Type B pancreatic cell (in vitro differentiated cells): Measurements from ENCODE around the gene LONRF2. TPM values are rescaled to one million over a fixed set of nuclear protein-coding genes. Genes with fewer than 3 reads are reported as not detected.

ENCODE experiments used
- DNase-seq: peaks from one replicate; pipeline ENCODE4 v3.0.0; 2021; ENCODE audit warnings: mixed read lengths; ENCODE audit not compliant: unreplicated experiment; ENCODE audit errors: extremely low spot score
- H3K27ac Mint-ChIP-seq: 2 replicates; pipeline ENCODE4 v1.8.0; 2021; ENCODE audit warnings: mild to moderate bottlenecking, mixed read lengths
- H3K27me3 Mint-ChIP-seq: 2 replicates; pipeline ENCODE4 v1.8.0; 2021; ENCODE audit warnings: mixed read lengths
- H3K36me3 Mint-ChIP-seq: 2 replicates; pipeline ENCODE4 v1.8.0; 2021; ENCODE audit warnings: mixed read lengths
- H3K4me1 Mint-ChIP-seq: one replicate; pipeline ENCODE4 v1.8.0; 2021; ENCODE audit warnings: mixed read lengths; ENCODE audit not compliant: unreplicated experiment
- H3K4me3 Mint-ChIP-seq: 2 replicates; pipeline ENCODE4 v1.8.0; 2021; ENCODE audit warnings: mild to moderate bottlenecking, mixed read lengths
- H3K9me3 Mint-ChIP-seq: 2 replicates; pipeline ENCODE4 v1.8.0; 2021; ENCODE audit warnings: mixed read lengths
- CTCF ChIP-seq: fragments of 200-600 bp; sonication (generic); conservative IDR thresholded peaks from 2 replicates; pipeline ENCODE4 v1.5.0; 2021; ENCODE audit warnings: antibody characterized with exemption, mild to moderate bottlenecking
- total RNA-seq: library from RNA; stranded (reverse); gene quantifications from 2 replicates; pipeline ENCODE4 v1.2.1, GENCODE V29; 2021; ENCODE audit warnings: low replicate concordance

The LONRF2 gene
- total RNA-seq, 1 donor from 2014 or later, result 8.9 TPM

- Mint-ChIP-seq H3K4me3 (no peak overlapping the region), H3K36me3 (peaks cover 1% of the 10 kb centered on the region), H3K4me1 (peaks cover 38% of the 10 kb centered on the region), H3K27ac (no peak overlapping the region), H3K9me3 (peaks cover 2% of the 10 kb centered on the region), H3K27me3 (peaks cover 21% of the 10 kb centered on the region)
- no peak for DNase-seq
- no peak for TF ChIP-seq CTCF
Measured at GRCh38 chr2:100241236-100241635, 81.1 kb downstream of the LONRF2 start.

GRCh38 chr2:100240386-100240785 lies 81.9 kb downstream of the LONRF2 start:
- Mint-ChIP-seq H3K27me3 (peaks cover 22% of the 10 kb centered on the region), H3K4me1 (peaks cover 40% of the 10 kb centered on the region), H3K9me3 (no peaks in the 10 kb centered on the region), H3K27ac (peak overlapping the region; percentile 46), H3K4me3 (no peak overlapping the region), H3K36me3 (no peaks in the 10 kb centered on the region)
- TF ChIP-seq CTCF, result no peak
- no peak for DNase-seq

DNA sequence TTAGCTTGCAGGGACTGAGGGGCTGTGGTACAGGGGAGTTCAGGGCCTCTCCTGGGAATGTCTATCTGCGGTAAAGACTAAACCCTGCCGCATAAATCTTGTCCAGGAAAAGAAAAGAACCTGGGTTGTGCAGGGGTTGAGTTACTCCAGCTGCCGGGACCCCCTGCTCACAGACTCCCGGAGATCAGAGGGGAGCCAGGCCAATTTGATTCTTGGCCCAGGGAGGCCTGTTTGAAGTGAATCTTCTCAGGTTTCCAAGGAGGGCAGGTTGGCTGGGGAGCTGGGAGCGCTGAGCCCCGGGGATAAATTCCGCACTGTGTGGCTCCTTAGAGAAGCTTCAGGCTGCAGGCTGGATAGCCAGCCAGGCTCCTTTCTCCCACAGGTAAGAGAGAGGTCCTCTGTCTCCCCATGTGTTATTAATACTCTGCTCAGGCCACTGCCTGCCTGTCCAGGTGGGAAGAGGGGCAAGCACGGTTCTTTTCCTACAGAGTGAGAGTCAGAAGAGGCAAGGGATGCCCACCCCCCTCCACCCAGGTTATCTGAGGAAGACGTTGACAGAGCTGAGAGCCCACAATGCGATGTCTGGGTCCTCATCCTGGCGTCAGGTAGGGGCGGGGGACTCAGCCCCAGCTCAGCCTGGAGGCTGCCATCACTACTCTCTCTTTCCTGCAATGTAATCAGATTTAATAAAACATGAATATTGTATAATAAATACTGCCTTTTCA lies 82.7 kb downstream of the LONRF2 start:
- H3K36me3 Mint-ChIP-seq, result no peaks in the 10 kb centered on the region
- H3K4me3 Mint-ChIP-seq, result peak overlapping the region; percentile 17
- peaks cover 47% of the 10 kb centered on the region for H3K4me1 Mint-ChIP-seq
- H3K27ac Mint-ChIP-seq, result no peak overlapping the region
- DNase-seq, result no peak
- TF ChIP-seq CTCF, result no peak
- H3K27me3 Mint-ChIP-seq, result peaks cover 20% of the 10 kb centered on the region
- no peaks in the 10 kb centered on the region for H3K9me3 Mint-ChIP-seq

DNA sequence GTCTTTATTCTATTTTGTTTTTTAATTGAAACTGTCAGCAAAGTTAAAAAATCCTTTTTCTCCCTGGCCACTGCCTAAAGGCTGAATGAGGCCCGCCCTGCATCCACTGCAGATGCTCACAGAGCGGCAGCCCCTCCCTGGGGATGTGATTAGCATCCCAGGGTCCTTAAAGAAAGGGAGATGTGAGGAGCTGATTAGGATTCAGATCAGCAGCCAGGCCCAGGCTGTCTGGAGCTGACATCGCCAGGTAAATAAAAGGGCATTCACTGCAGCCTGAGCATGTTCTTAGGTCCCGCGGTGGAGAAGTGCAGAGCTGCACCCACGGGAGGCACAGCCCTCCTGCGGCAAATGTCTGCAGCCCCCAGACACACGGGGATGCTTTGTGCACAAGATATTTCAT lies 83.8 kb downstream of the LONRF2 start:
- Mint-ChIP-seq H3K4me1 (peaks cover 48% of the 10 kb centered on the region), H3K9me3 (no peaks in the 10 kb centered on the region), H3K4me3 (no peak overlapping the region), H3K36me3 (no peaks in the 10 kb centered on the region), H3K27me3 (peaks cover 21% of the 10 kb centered on the region), H3K27ac (no peak overlapping the region)
- no peak for DNase-seq
- TF ChIP-seq CTCF, result no peak

- H3K36me3 Mint-ChIP-seq, result no peaks in the 10 kb centered on the region
- peaks cover 19% of the 10 kb centered on the region for H3K27me3 Mint-ChIP-seq
- no peak overlapping the region for H3K4me3 Mint-ChIP-seq
- no peaks in the 10 kb centered on the region for H3K9me3 Mint-ChIP-seq
- peaks cover 48% of the 10 kb centered on the region for H3K4me1 Mint-ChIP-seq
- no peak overlapping the region for H3K27ac Mint-ChIP-seq
- no peak for TF ChIP-seq CTCF
- no peak for DNase-seq
Measured at GRCh38 chr2:100237770-100238169, 84.5 kb downstream of the LONRF2 start.

DNA sequence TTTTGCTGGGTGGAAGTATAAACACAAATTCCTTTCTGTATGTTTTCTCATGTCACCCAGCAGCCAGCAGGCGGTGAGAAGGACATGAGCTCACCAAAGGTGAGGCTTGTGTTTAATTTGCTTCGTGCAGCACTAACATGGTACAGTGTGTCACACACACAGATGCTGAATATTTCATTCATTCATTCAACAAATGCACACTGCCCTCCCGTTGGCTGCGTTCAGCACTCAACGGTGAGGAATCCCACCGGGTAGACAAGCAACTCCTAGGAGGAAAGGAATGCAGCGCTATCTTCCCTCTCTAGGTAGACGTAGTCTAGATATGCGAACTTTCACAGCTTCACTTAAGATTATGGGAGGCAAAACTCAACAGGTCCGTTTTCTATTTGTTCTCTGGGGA lies 85.1 kb downstream of the LONRF2 start:
- peaks cover 19% of the 10 kb centered on the region for H3K27me3 Mint-ChIP-seq
- H3K4me3 Mint-ChIP-seq, result no peak overlapping the region
- peak; percentile 42 for TF ChIP-seq CTCF
- H3K27ac Mint-ChIP-seq, result no peak overlapping the region
- no peak for DNase-seq
- no peaks in the 10 kb centered on the region for H3K36me3 Mint-ChIP-seq
- no peaks in the 10 kb centered on the region for H3K9me3 Mint-ChIP-seq
- H3K4me1 Mint-ChIP-seq, result peaks cover 48% of the 10 kb centered on the region
